Naive thymus-derived CD8-positive, alpha-beta T cell (primary cell): Measurements from ENCODE around the gene CLEC2B. TPM values are rescaled to one million over a fixed set of nuclear protein-coding genes. Genes with fewer than 3 reads are reported as not detected.

Experiments used
- ATAC-seq, 2 donors: fragments of 150-1000 bp; cut with Tn5 transposase in 1 of 2; sonication (Bioruptor Pico), chemical (Tn5 transposase) in 1 of 2; 1 replicate in 1 of 2; 2 replicates in 1 of 2; pipeline ENCODE4 v1.10.0; 2021; ENCODE audit warnings: mild to moderate bottlenecking in 2 of 2, moderate library complexity in 2 of 2
- POLR2A ChIA-PET: fragments of 350-600 bp; sonication (Branson Sonifier 250); formaldehyde crosslinking; loops from one replicate; lab custom pipeline; 2021; ENCODE audit warnings: antibody characterized with exemption; lab: Charles Lee
- DNase-seq, 10 donors: peaks; one replicate each; pipeline versions ENCODE4 v3.0.0 to v3.0.0-alpha.2; 2020 to 2022
- H3K27ac Mint-ChIP-seq, 10 donors: one replicate each; pipeline ENCODE4 v1.8.0; 2020 to 2022; ENCODE audit warnings: mild to moderate bottlenecking in 10 of 10, mixed read lengths in 10 of 10, moderate library complexity in 4 of 10, inconsistent platforms in 1 of 10
- H3K27me3 Mint-ChIP-seq, 5 donors: one replicate each; pipeline ENCODE4 v1.8.0; 2021 to 2022; ENCODE audit warnings: mixed read lengths in 5 of 5
- H3K36me3 Mint-ChIP-seq, 3 donors: one replicate each; pipeline ENCODE4 v1.8.0; 2020 to 2022; ENCODE audit warnings: mixed read lengths in 3 of 3, mild to moderate bottlenecking in 2 of 3, inconsistent platforms in 1 of 3
- H3K4me1 Mint-ChIP-seq, 4 donors: one replicate each; pipeline ENCODE4 v1.8.0; 2021 to 2022; ENCODE audit warnings: mixed read lengths in 4 of 4
- H3K4me3 Mint-ChIP-seq, 10 donors: one replicate each; pipeline ENCODE4 v1.8.0; 2020 to 2022; ENCODE audit warnings: mild to moderate bottlenecking in 10 of 10, mixed read lengths in 10 of 10, moderate library complexity in 6 of 10, inconsistent platforms in 1 of 10
- H3K9me3 Mint-ChIP-seq, 9 donors: one replicate each; pipeline ENCODE4 v1.8.0; 2020 to 2022; ENCODE audit warnings: mixed read lengths in 9 of 9, mild to moderate bottlenecking in 3 of 9, inconsistent platforms in 1 of 9, moderate library complexity in 1 of 9
- polyA plus RNA-seq, 3 donors: library from polyadenylated mRNA; unstranded; fragments of 300-500 nt; fragmentation: Illumina TruSeq; gene quantifications; one replicate each; pipeline ENCODE4 v1.2.3, GENCODE V29; 2021
- total RNA-seq, 8 experiments: library from RNA in 2 of 8; stranded (reverse) in 2 of 8; gene quantifications; one replicate each; pipeline ENCODE4 v1.2.3 and lab custom pipeline; 2021 to 2026

CLEC2B gene
- total and polyA plus RNA-seq, 5 experiments from 2014 or later: 36.8 to 95.6 (median 78.4) TPM

GRCh38 chr12:9805883-9806282 lies 63.3 kb downstream of the CLEC2B start:
- ATAC-seq (no peak), DNase-seq (no peak)
- H3K4me3 Mint-ChIP-seq: no peak overlapping the region
- POLR2A ChIA-PET: no interaction called here
- peaks cover 3 to 5% (median 4%) of the 10 kb centered on the region in 4 donors for H3K4me1 Mint-ChIP-seq
- H3K27ac Mint-ChIP-seq: no peak overlapping the region
- peaks cover 0 to 3% (median 0%) of the 10 kb centered on the region in 5 donors for H3K27me3 Mint-ChIP-seq
- H3K9me3 Mint-ChIP-seq: no peaks in the 10 kb centered on the region
- no peaks in the 10 kb centered on the region for H3K36me3 Mint-ChIP-seq

Other genes starting within 250 kb of the CLEC2B start
- gene CLEC2D, start 199.6 kb downstream of the CLEC2B start, total RNA-seq: 100 to 1,000 TPM; 433 to 438 TPM
- gene CLEC2D, start 199.6 kb downstream of the CLEC2B start, polyA plus RNA-seq: 100 to 1,000 TPM; 315 to 389 (median 329) TPM
- gene CLECL1, start 136.3 kb downstream of the CLEC2B start, total RNA-seq: under 1 TPM; 0.52 to 0.96 TPM
- gene CLECL1, start 136.3 kb downstream of the CLEC2B start, polyA plus RNA-seq: under 1 TPM in 1 of 3 donors, not detected in 2; 0.35 TPM
- 10 to 100 TPM; 30.7 to 34.0 TPM for gene CD69, start 108.5 kb downstream of the CLEC2B start, total RNA-seq
- 100 to 1,000 TPM in 1 of 3 donors, 10 to 100 TPM in 2; 73.5 to 248 (median 87.9) TPM for gene CD69, start 108.5 kb downstream of the CLEC2B start, polyA plus RNA-seq
- gene KLRF1, start 41.9 kb downstream of the CLEC2B start, total RNA-seq: 1 to 10 TPM in 1 of 2 experiments, under 1 TPM in 1; 0.93 to 1.3 TPM
- 10 to 100 TPM in 1 of 3 donors, under 1 TPM in 2; 0.83 to 83.4 (median 0.92) TPM for gene KLRF1, start 41.9 kb downstream of the CLEC2B start, polyA plus RNA-seq
- gene KLRF2, start 12.1 kb upstream of the CLEC2B start, total RNA-seq: not detected
- not detected for gene KLRF2, start 12.1 kb upstream of the CLEC2B start, polyA plus RNA-seq
- not detected for gene CLEC2A, start 63.0 kb upstream of the CLEC2B start, total RNA-seq
- gene CLEC2A, start 63.0 kb upstream of the CLEC2B start, polyA plus RNA-seq: not detected
- not detected for gene CLEC12A, start 102.1 kb upstream of the CLEC2B start, total RNA-seq
- under 1 TPM in 2 of 3 donors, not detected in 1; 0.15 to 0.31 TPM for gene CLEC12A, start 102.1 kb upstream of the CLEC2B start, polyA plus RNA-seq
- gene CLEC1B, start 129.8 kb upstream of the CLEC2B start, total RNA-seq: not detected
- gene CLEC1B, start 129.8 kb upstream of the CLEC2B start, polyA plus RNA-seq: not detected
- not detected for gene CLEC12B, start 141.3 kb upstream of the CLEC2B start, total RNA-seq
- gene CLEC12B, start 141.3 kb upstream of the CLEC2B start, polyA plus RNA-seq: not detected
- gene CLEC9A, start 161.3 kb upstream of the CLEC2B start, total RNA-seq: not detected
- gene CLEC9A, start 161.3 kb upstream of the CLEC2B start, polyA plus RNA-seq: not detected
- gene CLEC1A, start 229.6 kb upstream of the CLEC2B start, total RNA-seq: not detected
- not detected for gene CLEC1A, start 229.6 kb upstream of the CLEC2B start, polyA plus RNA-seq